Coronary artery (tissue), 2 donors: ENCODE results near the gene KCNMB4.
A peak's percentile ranks its signal among the peaks of the same experiment; 100 is the strongest.

Source experiments
- DNase-seq: peaks from one replicate; pipeline ENCODE4 v3.0.0-alpha.2; 2017; ENCODE audit warnings: low spot score
- H3K27ac ChIP-seq, 2 donors: fragments of 200-600 bp; sonication (generic); one replicate each; pipeline ENCODE4 v1.5.1; 2016 to 2019
- H3K4me3 ChIP-seq: fragments of 200-600 bp; sonication (generic); 2 replicates; pipeline ENCODE4 v1.5.1; 2016; ENCODE audit warnings: mild to moderate bottlenecking, moderate library complexity
- TF ChIP-seq, protein P1 (sequence below): fragments of 200-600 bp; sonication (generic); IDR thresholded peaks from one replicate; pipeline ENCODE4 v1.5.1; 2019; ENCODE audit warnings: antibody characterized with exemption

KCNMB4 gene

DNA sequence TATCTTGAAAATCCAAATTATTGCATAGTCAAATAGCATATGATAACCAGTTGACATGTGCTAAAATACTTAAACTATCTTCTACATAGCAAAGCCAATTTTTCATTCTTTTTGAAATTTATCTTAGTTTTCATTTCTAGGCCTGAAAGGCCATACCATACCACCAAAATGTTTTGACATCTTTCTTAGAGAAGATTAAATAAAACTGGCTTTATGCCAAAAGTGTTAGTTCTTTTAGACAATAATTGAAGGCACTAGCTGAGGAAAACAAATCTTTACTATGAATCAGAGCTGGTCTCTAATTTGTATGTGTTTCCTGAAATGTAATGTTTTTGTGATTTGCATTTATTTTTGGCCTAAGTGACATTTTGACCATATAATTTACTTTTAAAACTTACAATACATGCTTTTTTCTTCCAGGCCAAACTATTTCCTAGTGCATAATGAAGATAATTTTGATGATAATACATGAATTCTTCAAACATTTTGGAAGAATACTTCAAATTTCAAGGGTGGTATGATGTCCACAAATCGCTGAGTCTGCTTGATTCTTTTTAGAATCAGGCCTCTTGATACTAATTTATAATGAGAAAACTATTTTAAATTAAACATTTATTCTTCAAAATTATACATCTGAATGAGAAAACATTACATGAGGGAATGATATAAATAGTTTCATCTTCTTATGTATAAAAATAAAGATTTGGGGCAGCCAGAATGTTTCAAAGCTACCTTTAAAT is 6.5 kb upstream of the KCNMB4 start:
- Histone ChIP-seq H3K4me3 (no peak overlapping the region), H3K27ac (no peak overlapping the region)
- TF ChIP-seq, protein P1, sequence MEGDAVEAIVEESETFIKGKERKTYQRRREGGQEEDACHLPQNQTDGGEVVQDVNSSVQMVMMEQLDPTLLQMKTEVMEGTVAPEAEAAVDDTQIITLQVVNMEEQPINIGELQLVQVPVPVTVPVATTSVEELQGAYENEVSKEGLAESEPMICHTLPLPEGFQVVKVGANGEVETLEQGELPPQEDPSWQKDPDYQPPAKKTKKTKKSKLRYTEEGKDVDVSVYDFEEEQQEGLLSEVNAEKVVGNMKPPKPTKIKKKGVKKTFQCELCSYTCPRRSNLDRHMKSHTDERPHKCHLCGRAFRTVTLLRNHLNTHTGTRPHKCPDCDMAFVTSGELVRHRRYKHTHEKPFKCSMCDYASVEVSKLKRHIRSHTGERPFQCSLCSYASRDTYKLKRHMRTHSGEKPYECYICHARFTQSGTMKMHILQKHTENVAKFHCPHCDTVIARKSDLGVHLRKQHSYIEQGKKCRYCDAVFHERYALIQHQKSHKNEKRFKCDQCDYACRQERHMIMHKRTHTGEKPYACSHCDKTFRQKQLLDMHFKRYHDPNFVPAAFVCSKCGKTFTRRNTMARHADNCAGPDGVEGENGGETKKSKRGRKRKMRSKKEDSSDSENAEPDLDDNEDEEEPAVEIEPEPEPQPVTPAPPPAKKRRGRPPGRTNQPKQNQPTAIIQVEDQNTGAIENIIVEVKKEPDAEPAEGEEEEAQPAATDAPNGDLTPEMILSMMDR: no peak
- no peak for DNase-seq

DNA sequence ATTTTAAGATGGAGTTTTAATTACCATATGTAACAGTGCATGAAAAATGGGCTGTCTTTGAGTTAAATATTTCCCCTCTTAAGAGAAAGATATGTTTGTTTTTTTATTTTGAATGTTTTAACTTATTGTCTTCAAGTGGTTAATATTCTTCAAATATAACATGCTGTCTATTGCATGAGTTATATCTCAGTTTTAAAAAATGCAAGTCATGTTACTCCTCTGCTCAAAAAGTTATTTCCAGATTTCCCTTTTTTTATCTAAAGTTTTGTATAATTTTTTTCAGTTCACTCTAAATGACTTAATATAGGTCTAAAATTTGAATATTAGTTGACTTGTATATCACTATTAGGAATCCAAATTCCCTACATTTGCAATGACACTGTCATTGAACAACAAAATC is 5.9 kb upstream of the KCNMB4 start:
- H3K4me3 ChIP-seq: no peak overlapping the region
- TF ChIP-seq, protein P1: no peak
- H3K27ac ChIP-seq: no peak overlapping the region
- no peak for DNase-seq

DNA sequence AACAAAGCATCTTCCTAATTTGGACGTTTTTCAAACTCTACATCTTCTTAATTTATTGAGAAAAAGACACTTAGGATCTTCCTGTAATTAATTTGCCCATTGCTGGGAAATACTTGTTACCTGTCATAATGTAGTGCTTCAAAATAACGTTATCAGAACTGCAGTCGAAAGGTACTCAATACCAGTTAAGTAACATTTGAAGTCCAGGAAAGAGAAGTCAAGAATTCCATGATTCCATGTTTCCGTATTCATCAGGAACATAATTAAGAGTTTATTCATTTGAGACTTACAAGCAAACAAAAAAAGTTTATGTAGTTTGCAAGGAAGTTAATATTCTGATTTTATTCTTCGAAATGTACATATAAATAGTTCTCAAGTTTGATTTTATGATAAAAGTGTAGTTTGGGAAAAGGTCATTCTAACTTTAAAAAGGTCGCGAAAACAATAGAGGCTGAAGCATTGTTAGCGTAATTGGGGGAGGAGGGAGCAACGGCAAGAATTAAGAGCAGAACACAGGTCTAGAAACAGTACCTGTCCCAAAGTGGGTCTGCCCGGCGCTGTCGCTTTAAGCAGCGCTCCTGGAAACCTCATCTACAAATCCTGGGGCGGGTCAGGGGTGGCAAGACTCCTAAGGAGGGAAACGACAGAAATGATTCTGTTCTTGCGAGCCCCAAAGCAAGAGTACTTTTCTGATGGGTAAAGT is 1.2 kb upstream of the KCNMB4 start:
- peak overlapping the region; percentile 87 for H3K4me3 ChIP-seq
- TF ChIP-seq, protein P1: no peak
- no peak overlapping the region for H3K27ac ChIP-seq
- DNase-seq: no peak

DNA sequence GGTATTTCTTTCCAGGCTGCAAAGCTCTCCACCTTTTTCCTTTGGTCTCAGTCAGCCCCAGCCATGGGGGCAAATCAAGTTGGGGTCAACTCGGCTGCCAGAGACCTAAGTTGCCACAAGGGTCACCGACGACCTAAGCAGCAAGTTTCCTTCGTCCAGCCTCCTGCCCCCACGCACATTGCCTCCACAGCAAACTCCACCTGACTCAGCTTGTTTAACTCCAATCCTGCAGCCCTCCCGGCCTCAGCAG is 767 bp upstream of the KCNMB4 start:
- no peak for DNase-seq
- H3K4me3 ChIP-seq: peak overlapping the region; percentile 87
- TF ChIP-seq, protein P1: no peak
- H3K27ac ChIP-seq: no peak overlapping the region

DNA sequence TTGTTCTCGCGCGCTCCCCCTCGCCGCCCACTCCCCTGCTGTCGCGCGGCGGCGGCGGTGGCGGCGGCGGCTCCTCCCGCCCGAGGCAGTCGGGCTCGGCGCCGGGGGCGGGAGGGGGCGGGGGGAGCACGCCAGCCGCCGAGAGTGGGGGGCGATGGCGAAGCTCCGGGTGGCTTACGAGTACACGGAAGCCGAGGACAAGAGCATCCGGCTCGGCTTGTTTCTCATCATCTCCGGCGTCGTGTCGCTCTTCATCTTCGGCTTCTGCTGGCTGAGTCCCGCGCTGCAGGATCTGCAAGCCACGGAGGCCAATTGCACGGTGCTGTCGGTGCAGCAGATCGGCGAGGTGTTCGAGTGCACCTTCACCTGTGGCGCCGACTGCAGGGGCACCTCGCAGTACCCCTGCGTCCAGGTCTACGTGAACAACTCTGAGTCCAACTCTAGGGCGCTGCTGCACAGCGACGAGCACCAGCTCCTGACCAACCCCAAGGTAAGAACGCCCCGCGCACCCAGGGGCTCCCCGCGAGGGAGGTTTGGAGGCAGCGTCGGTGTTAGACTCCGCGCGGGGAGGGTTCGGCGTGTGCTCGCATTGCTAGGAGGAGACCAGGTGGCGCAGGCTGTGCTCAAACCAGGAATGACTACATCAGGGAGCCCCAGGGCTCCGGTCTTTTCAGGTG is 629 bp downstream of the KCNMB4 start:
- no peak for DNase-seq
- H3K27ac ChIP-seq: peak overlapping the region; percentile 2 to 65
- TF ChIP-seq, protein P1: no peak

DNA sequence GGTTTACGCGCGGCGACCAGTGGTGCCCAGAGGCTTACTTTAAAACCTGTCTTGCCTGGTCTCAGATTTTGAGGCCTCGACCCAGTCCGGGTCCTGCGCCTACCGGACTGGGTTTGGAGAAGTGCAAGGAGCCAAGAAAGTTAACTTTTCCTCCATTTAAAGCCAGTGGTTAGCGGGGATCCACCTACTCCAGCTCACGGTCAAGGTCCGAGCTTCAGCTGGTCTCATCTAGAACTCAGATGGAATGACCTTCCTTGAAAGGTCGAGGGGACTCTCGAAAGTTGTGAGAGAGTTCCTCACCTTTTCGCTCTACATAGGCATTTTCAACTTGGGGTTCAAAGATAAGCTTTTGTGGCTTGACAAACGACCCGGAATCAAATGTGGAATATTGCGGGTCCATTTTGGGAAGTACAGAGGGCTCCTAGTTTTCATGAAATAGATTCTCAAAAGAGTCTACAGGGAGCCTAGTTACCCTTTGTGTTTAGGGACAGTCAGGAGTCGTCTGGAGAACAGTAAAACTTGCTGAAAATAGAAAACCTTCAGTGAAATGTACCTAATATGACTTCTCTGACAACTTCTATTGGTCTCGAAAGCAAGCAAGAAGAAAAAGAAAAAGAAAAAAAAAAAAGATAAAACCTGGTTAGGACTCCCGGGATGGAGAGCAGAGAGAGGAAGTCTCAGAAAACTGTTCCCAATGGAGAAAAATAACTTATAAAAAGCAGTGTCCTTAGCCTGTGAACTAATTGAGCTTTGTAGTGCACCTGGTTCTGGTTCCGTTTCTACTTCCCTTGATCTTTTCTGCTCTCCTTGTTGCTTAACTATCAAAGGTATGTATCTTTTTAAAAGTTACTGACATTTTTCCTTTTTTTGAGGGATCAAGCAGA is 1.4 kb downstream of the KCNMB4 start:
- DNase-seq: no peak
- Histone ChIP-seq H3K4me3 (peak overlapping the region; percentile 87), H3K27ac (peak overlapping the region; percentile 2 to 65)
- TF ChIP-seq, protein P1: no peak

More for the DNA sequence above, 629 bp downstream of the KCNMB4 start:
- peak overlapping the region; percentile 87 for H3K4me3 ChIP-seq
